ENCODE measurements around the gene C4orf51. TPM values are rescaled to one million over a fixed set of nuclear protein-coding genes. Genes with fewer than 3 reads are reported as not detected.

C4orf51 gene
- total and polyA plus RNA-seq, 2 of the 8 experiments (the other 6 are each of a cell fraction or from before 2014, with no cell fraction given) = 0.54 TPM; not detected in 1

DNA sequence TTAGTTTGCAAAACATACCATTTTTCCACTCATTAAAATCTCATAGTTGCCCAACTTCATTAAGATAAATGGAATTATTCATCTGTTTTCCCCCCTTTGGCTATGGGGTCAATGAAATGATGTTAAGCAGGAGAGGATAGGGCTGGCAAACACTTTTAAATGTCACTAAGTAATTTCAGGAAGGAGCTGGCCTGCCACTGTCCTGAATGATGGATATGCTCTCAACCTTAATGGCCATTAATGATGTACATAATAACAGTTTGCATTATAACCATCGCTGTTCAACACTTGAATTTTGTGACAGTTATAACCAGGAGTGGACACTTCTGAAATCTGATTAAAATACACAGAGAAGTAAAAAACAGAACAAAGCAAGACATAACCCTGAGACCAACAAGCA is 77.2 kb downstream of the C4orf51 start:
- Histone ChIP-seq H3K23me2 (ENCODE audit: low read depth, low read length) (no peaks in the 10 kb centered on the region), H3K4me1 (replicated peaks in 1 of 4; ENCODE audit: control insufficient read depth in 3 of 4, insufficient read depth in 4 of 4, low read length in 3 of 4) (no peaks in the 10 kb centered on the region), H3K79me1 (ENCODE audit: low read depth, low read length) (no peaks in the 10 kb centered on the region), H3K9ac (replicated peaks in 1 of 4; ENCODE audit: extremely low read depth in 1 of 4, low read depth in 3 of 4, low read length in 3 of 4) (no peak overlapping the region), H3K79me2 (ENCODE audit: control insufficient read depth in 1 of 2, insufficient read depth in 2 of 2, low read length in 2 of 2) (no peaks in the 10 kb centered on the region), H2BK15ac (ENCODE audit: low read length) (no peak overlapping the region), H3K36me3 (ENCODE audit: control insufficient read depth in 2 of 4, insufficient read depth in 4 of 4, low read length in 3 of 4) (peaks cover 2 to 18% (median 13%) of the 10 kb centered on the region in 4 experiments), H3K4me3 (ENCODE audit: extremely low read depth in 1 of 4, insufficient read depth in 2 of 4, low read depth in 3 of 4, low read length in 4 of 4) (no peak overlapping the region), H3K56ac (replicated peaks; ENCODE audit: insufficient read length, low read depth, low read length) (no peak overlapping the region), H3K4me2 (ENCODE audit: insufficient read depth in 1 of 2, low read depth in 2 of 2, low read length in 2 of 2) (no peak overlapping the region), H4K91ac (replicated peaks; ENCODE audit: insufficient read length, low read length) (no peak overlapping the region), H3K4ac (replicated peaks; ENCODE audit: insufficient read length, low read depth, low read length) (no peak overlapping the region), H2BK12ac (ENCODE audit: low read depth, low read length) (no peak overlapping the region), H2BK5ac (ENCODE audit: low read depth, low read length) (no peak overlapping the region), H2BK20ac (ENCODE audit: low read length) (no peak overlapping the region), H4K8ac (ENCODE audit: extremely low read depth, insufficient read depth, low read length) (no peak overlapping the region), H3K18ac (ENCODE audit: extremely low read depth, low read length) (no peak overlapping the region), H3K23ac (ENCODE audit: insufficient read length) (no peak overlapping the region), H4K5ac (ENCODE audit: insufficient read length, low read depth, low read length) (no peak overlapping the region), H3K27ac (ENCODE audit: low read depth, low read length) (no peak overlapping the region), H4K20me1 (replicated peaks in 1 of 2; ENCODE audit: control insufficient read depth in 1 of 2, insufficient read depth in 2 of 2, low read length in 2 of 2) (no peaks in the 10 kb centered on the region), H2BK120ac (replicated peaks; ENCODE audit: low read depth, low read length) (no peak overlapping the region), H2AK5ac (ENCODE audit: low read depth, low read length) (no peak overlapping the region), H2AFZ (ENCODE audit: low read length) (no peak overlapping the region), H3K14ac (ENCODE audit: insufficient read length) (no peak overlapping the region), H3K9me3 (ENCODE audit: insufficient read depth in 2 of 2, low read depth in 1 of 2, low read length in 1 of 2) (no peaks in the 10 kb centered on the region), H3K27me3 (replicated peaks in 1 of 4; ENCODE audit: control insufficient read depth in 3 of 4, extremely low read depth in 1 of 4, insufficient read depth in 3 of 4, low read length in 3 of 4) (no peaks in the 10 kb centered on the region)
- ChIA-PET POLR2A (ENCODE audit: partially characterized antibody) (no interaction called here), CTCF (ENCODE audit: partially characterized antibody) (interaction anchor here (1.0 kb wide), 1 partner anchor 22 kb away, joined by 3 read pairs; no protein-coding TSS in a partner anchor)
- no peak for TF ChIP-seq BRCA1 (IDR thresholded peaks at IDR 0.05; ENCODE audit: low read depth, low read length)
- no peak for TF ChIP-seq KDM4A (IDR thresholded peaks at IDR 0.05; ENCODE audit: low read depth, low read length, severe bottlenecking)
- no peak for TF ChIP-seq RBBP5 (IDR thresholded peaks at IDR 0.05; ENCODE audit: borderline replicate concordance, low read depth, low read length)
- no peak for TF ChIP-seq GABPA (IDR thresholded peaks at IDR 0.05; ENCODE audit: borderline replicate concordance, insufficient read depth, low read length)
- DNase-seq (ENCODE audit: low read depth in 1 of 2, low spot score in 2 of 2) (no peak), FAIRE-seq (no peak)
- WGBS, 2 experiments (ENCODE audit: extremely low coverage in 1 of 2, insufficient coverage in 1 of 2, insufficient read length in 1 of 2, insufficient replicate concordance in 2 of 2, low coverage in 1 of 2, low lambda C conversion rate in 2 of 2, missing lambda C conversion rate in 1 of 2) = 90% methylated on average over 1 of the region's 1 CpG; no CpG with 5 or more reads in 1 of the 2 experiments

All from H1 (cell line).